ENCODE data around the gene STRN4.
"Not testable (repeated sequence)": the region's sequence is repeated elsewhere in the genome, so short reads cannot be mapped to it uniquely, and the experiment has no call there.

Gene STRN4

DNA sequence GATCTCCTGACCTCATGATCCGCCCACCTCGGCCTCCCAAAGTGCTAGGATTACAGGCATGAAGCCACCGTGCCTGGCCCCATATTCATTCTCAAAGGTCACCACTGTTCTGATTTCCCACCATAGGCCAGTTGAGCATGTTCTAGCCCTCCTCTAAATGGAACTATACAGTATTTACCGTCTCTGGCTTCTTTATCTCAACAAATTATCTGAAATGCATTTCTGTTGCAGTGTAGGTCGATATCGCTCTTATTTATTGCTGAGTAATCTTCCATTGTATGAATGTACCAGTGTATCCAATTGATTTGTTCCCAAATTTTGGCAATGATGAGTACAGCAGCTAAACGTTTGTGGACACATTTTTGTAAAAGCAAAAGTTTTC is 26.8 kb upstream of the STRN4 start:
- no peak for DNase-seq

DNA sequence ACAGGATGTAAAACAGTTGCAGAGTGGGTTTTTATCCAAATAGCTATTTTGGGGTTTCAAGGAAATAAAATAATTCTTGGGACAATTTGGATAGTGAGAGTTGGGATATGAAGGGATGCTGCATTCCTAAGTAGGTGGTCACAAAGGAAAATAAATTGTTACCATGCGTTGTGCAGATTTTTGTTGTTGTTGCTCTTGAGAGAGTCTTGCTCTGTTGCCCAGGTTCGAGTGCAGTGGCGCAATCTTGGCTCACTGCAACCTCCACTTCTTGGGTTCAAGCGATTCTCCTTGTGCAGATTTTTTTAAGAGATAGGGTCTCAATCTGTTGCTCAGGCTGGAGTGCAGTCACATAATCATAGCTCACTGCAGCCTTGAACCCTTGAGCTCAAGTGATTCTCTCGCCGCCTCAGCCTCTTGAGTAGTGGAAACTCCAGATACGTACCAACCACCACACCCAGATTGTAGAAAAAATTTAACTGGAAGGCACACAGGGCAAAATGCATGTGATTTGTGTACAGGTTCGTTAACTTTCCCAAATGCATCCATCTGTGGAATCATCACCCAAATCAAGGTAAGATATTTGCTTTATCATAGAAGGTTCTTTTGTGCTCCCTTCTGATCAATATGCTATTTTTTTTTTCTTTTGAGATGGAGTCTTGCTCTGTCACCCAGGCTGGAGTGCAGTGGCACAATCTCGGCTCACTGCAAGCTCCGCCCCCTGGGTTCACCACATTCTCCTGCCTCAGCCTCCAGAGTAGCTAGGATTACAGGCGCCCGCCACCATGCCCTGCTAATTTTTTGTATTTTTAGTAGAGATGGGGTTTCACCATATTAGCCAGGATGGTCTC is 26.1 kb upstream of the STRN4 start:
- no peak for DNase-seq

DNA sequence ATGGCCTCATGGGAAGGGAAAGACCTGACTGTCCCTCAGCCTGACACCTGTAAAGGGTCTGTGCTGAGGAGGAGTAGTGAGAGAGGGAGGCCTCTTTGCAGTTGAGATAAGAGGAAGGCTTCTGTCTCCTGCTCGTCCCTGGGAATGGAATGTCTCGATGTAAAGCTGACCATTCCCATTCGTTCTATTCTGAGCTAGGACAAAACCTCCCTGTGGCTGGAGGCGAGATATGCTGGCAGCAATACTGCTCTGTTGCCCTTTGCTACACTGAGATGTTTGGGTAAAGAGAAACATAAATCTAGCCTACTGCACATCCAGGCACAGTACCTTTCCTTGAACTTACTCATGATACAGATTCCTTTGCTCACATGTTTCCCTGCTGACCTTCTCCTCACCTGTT is 22.5 kb upstream of the STRN4 start:
- not testable (repeated sequence) for DNase-seq

DNA sequence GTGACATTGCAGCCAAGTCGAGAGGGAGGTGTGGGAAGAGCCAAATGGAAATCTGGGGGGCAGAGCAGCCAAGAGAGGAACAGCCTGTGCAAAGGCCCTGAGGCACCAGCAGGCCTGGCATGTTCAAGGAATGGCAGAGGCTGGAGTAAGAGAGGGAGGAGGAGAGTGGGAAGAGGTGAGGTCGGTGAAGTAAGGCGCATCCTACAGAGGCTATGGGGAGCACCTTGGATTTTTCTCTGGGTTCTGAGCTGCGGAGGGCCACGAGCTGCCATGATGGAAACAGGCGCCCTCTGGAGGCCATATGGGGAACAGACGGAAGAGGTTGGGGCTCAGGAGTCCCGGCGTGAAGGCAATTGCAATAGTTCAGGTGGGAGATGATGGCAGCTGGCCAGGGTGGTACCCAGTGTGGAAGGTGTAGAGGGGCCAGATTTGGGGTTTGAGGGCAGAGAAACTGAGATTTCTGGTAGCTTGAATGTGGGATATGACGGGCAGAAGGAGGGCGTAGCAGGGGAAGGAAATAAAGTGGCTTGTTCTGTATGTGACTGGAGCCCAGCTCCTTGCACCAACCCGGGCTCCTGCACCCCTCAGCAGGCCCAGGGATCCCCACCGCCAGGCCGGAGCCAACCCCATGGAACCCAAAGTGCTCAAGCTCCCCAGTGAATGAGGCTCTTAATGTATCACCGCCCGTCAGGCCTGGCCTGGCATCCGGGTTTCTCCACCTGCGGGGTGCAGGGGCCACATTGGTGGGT is 20.5 kb upstream of the STRN4 start:
- DNase-seq, result peak; percentile 73

DNA sequence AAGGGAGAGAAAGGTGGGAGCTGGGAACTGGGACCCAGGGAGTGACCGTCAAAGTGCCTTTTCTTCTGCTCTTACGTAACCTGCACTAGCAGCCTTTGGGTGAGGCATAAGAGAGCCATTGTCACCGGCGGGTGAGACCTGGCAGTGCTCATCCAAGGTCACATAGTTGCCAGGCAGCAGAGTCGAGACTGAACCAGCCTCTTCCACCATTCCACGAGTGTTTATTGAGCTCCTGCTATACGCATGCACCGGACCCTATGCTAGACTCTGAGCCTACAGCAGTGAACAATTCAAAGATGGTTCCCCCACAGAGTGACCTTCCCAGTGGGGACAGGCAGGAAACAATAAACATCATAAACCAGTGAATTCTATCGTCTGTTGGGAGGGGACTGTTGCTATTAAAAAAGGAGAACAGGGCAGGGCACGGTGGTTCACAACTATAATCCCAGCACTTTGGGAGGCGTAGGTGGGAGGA is 18.6 kb upstream of the STRN4 start:
- no peak for DNase-seq

DNA sequence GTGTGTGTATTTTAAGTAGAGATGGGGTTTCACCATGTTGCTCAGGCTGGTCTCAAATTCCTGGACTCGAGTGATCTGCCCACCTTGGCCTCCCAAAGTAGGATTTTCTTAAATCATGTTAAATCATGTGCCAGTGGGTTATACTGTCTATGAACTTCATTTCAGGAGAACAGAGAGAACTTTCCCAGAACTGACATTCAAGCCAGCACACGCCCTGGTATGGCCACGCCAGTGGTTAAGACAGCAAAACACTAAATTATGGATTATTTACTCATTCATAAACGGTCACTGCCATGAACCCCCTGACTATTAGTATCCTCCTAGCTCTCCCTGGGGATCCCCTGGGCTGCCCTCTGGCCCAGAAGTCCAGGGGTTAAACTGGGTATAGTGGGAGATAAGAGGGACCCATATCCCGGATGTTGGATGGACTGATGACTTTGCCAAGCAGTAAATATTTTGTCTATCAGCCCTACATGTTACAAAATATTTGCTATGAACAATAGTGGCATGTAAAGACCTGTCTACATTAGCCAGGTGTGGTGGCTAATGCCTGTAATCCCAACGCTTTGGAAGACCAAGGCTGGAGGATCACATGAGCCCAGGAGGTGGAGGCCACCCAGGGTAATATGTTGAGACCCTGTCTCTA is 16.1 kb upstream of the STRN4 start:
- DNase-seq, result no peak

DNA sequence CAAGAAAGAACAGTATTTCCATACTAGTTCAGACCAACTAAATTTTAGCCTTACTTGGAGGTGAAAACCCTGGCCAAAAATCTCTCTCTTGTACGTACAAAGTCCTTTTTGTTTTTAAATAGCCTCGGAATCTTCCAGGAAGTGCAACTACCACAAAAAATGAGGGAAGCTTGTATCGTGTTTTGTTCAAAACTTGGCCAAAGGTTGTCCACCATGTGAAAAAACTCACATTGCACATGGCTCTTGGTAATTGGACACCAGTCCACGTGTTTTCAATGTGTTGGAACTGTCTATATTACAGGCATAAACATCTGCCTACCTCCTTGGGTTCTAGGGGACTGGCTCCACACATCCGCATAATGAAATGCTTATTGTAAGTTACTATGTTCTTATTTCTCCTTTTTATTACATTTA is 15.2 kb upstream of the STRN4 start:
- DNase-seq, result no peak

DNA sequence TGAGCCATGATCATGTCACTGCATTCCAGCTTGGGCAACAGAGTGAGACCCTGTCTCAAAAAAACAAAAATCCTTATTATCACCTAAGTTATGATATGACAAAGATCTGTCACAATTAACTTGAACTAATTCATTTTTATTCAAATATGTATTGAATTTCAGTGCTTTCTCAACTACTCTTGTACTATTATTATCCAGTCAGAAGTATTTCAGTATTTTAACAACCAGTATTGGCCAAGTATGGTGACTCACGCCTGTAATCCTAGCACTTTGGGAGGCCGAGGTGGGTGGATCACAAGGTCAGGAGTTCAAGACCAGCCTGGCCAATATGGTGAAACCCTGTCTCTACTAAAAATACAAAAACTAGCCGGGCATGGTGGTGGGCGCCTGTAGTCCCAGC is 14.6 kb upstream of the STRN4 start:
- DNase-seq, result not testable (repeated sequence)

DNA sequence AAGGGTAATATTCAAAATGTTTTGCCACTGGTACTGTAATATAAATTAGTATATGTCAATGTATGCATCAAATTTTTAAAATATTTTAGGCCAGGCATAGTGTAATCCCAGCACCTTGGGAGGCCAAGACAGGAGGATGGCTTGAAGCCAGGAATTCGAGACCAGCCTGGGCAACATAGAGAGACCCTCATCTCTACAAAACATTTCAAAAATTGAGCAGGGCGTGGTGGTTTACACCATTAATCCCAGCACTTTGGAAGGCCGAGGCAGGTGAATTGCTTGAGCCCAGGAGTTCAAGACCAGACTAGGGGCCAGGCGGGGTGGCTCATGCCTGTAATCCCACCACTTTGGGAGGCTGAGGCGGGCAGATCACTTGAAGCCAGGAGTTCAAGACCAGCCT is 14.1 kb upstream of the STRN4 start:
- no peak for DNase-seq

DNA sequence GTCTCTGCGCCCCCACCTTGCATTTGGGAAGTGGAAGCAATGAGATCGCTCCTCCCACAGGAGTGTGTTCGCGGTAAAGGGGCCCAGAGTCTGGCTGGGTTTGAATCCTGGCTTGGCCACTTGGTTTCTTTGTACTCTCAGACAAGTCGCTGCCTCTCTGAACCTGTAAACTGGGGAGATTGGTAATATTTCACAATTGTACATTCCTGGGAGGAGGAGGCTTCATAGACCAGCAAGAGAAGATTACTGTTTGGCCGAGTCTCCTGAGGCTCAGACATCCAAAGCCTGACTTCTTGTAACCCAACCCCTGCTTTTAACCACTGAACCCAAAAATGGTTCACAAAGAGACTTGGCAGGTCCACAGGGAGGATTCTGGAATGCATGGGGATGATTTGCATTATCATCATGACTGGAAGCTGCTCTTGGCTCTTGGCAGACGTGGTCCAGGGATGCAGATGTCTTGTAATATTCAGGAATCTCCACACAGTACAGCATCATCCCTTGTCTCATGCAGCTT is 13.6 kb upstream of the STRN4 start:
- DNase-seq, result no peak

DNA sequence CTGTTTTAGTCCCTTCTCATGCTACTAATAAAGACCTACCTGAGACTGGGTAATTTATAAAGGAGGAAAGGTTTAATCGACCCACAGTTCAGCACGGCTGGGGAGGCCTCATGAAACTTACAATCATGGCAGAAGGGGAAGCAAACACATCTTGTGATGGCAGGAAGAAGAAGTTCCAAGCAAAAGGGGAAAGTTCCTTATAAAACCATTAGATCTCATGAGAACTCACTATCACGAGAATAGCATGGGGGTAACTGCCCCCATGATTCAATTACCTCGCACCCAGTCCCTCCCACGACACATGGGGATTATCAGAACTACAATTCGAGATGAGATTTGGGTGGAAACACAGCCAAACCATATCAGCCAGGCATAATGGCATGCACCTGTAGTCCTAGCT is 13.0 kb upstream of the STRN4 start:
- DNase-seq, result no peak

DNA sequence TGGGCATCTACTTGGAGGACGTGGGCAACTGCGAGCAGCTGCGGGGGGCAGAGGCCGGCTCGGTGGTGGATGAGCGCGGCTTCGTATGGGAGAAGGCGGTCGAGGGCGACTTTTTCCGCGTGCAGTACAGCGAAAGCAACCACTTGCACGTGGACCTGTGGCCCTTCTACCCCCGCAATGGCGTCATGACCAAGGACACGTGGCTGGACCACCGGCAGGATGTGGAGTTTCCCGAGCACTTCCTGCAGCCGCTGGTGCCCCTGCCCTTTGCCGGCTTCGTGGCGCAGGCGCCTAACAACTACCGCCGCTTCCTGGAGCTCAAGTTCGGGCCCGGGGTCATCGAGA is 10.3 kb upstream of the STRN4 start:
- no peak for DNase-seq

DNA sequence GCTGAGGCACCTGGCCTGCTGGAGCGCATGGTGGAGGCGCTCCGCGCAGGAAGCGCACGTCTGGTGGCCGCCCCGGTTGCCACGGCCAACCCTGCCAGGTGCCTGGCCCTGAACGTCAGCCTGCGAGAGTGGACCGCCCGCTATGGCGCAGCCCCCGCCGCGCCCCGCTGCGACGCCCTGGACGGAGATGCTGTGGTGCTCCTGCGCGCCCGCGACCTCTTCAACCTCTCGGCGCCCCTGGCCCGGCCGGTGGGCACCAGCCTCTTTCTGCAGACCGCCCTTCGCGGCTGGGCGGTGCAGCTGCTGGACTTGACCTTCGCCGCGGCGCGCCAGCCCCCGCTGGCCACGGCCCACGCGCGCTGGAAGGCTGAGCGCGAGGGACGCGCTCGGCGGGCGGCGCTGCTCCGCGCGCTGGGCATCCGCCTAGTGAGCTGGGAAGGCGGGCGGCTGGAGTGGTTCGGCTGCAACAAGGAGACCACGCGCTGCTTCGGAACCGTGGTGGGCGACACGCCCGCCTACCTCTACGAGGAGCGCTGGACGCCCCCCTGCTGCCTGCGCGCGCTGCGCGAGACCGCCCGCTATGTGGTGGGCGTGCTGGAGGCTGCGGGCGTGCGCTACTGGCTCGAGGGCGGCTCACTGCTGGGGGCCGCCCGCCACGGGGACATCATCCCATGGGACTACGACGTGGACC is 9.7 kb upstream of the STRN4 start:
- DNase-seq, result no peak

DNA sequence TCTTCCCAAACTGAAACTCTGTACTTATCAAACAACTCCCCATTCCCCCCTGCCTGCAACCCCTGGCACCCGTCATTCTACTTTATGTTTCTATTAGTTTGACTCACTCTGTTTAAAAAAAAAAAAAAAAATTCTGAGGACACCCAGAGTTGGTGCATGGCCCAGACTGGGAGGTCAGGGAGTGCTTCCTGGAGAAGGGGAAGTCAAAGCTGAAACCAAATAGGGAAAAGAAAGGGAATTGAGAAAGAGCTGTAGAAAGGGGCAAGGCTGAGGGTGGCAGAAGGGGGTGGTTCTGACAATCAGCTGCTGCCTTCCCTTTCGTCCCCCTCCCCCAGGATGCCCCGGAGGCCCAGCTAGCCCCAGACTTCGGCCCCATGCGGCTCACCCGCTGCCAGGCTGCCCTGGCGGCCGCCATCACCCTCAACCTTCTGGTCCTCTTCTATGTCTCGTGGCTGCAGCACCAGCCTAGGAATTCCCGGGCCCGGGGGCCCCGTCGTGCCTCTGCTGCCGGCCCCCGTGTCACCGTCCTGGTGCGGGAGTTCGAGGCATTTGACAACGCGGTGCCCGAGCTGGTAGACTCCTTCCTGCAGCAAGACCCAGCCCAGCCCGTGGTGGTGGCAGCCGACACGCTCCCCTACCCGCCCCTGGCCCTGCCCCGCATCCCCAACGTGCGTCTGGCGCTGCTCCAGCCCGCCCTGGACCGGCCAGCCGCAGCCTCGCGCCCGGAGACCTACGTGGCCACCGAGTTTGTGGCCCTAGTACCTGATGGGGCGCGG is 9.0 kb upstream of the STRN4 start:
- no peak for DNase-seq

DNA sequence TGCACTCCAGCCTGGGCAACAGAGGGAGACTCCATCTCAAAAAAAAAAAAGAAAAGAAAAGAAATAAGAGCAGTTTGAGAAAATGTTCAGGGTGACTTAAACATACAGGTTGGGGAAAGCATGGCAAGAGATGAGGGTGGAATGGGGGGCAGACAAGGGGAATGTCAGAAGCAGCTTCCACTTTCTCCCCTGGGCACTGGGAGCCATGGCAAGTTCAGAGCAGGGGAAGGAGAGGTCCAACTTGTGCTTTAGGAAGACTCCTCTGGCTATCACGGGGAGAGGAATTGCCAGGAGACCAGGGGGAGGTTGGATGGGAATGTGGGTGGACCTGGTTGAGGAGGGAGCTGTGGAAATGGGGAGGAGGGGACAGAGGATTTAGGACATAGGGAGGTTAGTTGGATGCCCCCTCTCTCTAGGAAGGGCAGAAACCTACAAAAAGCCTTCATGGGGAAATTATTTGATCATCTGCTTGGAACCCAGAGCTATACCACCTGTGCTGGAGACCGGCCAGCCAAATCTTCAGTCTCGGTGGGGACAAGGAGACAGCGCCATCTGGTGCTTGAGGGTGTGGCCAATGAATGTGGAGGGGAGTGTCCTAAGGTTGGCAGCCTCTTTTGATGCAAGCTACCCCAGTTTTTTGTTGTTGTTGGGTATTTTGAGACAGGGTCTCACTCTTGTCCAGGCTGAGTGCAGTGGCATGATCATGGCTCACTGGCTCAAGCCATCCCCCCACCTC is 7.3 kb upstream of the STRN4 start:
- peak; percentile 78 for DNase-seq

DNA sequence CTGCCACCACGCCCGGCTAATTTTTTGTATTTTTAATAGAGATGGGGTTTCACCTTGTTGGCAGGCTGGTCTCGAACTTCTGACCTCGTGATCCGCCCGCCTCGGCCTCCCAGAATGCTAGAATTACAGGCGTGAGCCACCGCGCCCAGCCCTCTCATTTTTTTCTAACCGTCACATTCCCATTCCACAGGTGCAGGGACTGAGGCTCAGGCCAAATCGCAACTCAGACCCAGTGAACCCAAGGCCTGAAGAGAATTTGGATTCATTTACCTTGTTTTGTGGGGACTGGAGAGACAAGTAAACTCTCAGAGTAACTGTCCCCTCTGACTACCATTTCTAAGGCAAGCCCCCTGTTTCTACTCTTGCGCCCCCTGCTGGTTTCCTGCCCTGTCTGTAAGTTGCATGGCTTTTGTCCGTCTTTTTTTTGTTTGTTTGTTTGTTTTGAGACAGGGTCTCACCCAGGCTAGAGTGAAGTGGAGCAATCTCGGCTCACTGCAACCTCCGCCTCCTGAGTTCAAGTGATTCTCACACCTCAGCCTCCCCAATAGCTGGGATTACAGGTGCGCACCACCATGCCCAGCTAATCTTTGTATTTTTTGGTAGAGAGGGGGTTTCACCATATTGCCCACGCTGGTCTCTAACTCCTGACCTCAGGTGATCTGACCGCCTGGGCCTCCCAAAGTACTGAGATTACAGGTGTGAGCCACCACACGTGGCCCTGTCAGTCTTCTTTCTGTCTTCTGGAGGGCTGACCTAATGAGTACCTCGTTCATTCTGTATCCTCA is 2.3 kb upstream of the STRN4 start:
- peak; percentile 82 for DNase-seq

DNA sequence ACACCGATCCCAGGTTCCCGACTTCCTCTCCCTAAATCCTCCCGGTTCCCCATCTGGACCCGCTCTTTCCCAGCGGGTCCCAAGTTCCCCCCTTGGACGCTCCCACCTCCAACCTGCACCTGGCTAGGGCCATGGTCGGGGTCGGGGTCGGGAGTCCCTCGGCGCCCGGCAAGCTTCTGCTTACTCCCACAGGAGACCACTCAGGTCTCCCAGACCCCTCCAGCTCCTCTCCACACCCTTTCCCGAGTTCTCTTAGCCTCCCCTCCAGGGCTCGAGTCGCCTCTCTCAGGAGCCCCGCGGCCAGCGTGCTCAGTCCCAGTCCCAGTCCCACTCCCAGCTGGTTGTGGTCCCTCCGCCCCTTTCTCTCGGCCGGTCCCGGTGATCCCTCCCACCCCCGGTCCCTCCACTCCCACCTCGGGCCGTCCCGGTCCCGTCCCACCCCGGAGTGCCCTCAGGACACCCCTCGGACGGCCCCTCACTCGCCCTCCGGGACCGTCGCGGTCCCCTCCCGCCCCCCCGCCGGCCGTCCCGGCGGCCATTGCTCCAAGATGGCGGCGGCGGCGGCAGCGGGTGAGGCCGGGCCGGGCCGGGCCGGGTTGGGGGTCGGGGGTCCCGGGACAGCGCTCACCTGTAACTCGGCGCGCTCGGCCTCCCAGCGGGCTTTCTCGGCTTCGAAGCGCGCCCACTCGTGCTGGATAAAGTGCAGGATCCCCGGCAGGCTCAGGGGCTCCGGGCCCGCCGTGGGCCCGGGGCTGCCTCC is 549 bp downstream of the STRN4 start, which contains the start of gene FKRP:
Gene FKRP, plus strand, starts transcription at position 537 of the 760 bp plus-strand sequence. CDS start 9,394 bp downstream, outside the sequence.
- no peak for DNase-seq

DNA sequence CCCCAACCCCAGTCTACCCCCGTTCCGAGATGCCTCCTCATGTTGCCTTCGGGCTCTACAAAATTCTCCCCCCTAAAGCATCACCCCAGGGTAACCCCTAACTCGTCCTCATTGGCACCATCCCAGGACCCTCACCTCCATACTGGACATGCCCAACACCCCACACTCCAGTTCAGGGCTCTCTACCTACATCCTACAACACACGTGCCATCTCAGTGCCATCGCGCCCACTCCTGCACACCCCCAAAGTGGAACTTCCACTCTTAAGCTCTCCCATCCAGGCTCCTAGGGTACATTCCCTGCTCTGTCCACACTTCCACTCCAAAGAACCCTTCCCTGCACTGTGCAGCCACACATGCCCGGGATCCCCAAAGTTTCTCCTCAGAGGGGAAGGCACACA is 1.2 kb downstream of the STRN4 start:
- no peak for DNase-seq

DNA sequence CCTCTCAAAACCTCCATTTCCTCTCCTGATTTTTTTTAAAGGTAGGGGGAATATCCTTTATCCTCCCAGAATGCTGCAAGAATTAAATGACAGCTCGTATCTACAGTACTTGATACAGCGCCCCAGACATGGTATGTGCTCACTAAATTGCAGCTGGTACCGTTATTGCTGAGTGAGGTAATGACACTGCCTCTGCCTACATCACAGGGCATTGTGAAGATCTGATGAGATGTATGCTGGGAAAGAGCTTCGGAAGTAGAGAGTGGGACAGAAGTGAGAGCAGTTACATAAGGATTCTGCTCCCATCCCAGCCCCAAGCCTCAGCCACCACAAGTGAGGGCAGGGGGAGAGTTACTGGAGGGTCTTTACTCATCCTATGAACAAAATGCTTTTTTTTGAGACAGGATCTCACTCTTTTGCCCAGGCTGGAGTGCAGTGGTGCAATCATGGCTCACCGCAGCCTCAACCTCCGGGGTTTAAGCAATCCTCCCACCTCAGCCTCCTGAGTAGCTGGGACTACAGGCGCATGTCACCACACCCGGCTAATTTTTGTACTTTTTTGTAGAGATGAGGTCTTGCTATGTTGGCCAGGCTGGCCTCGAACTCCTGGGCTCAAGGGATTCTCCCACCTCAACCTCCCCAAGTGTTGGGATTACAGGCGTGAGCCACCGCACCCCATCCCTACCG is 2.1 kb downstream of the STRN4 start:
- peak; percentile 19 for DNase-seq
